Measurements from ENCODE around the gene TAS2R60.

Gene TAS2R60

GRCh38 chr7:143444063-143444782 is 970 bp downstream of the TAS2R60 start:
- no peak for DNase-seq (ENCODE audit: low spot score)

- DNase-seq (ENCODE audit: low spot score) = no peak
These were observed 1.5 kb downstream of the TAS2R60 start for GRCh38 chr7:143444785-143445184.

DNA sequence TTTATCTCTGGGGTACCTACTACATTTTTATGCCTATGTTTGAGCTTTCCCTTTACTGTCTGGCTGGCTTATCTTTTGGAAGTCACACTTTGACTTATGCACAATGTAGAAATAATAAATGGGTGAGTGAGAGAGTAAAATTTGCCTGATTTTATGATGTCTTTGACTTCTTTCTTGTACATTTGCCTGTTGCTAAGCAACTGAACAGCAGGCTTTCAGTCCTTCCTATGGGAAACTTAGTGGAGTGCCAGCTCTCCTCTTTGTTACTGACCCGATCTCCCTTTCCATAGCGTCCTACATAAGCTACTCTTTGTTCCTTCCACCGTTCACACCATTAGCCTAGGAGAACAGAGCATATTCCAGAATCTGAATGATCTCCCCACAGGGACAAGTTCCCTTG is 4.2 kb downstream of the TAS2R60 start:
- no peak for DNase-seq (ENCODE audit: low spot score)

- DNase-seq (ENCODE audit: low spot score) = no peak
These were observed 5.2 kb downstream of the TAS2R60 start for GRCh38 chr7:143448429-143448828.

GRCh38 chr7:143449793-143450192 is 6.5 kb downstream of the TAS2R60 start:
- DNase-seq (ENCODE audit: low spot score) = no peak

DNA sequence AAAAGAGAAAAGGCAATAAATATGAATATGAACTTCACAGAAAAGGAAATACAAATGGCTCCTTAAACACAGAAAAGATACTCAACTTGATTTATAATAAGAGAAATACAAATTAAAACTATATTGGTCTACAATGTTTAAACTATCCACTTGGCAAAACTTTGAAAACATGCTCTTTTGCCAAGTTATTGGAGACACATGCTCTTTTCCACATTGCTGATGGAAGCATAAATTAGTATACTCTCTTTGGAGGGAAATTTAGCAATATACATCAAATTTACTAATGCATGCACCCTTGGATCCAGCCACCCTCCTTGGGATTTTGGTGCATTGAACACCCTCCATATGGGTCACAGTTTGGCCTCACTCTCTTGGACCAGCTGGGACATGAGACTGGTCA is 7.9 kb downstream of the TAS2R60 start:
- DNase-seq (ENCODE audit: low spot score) = no peak

DNA sequence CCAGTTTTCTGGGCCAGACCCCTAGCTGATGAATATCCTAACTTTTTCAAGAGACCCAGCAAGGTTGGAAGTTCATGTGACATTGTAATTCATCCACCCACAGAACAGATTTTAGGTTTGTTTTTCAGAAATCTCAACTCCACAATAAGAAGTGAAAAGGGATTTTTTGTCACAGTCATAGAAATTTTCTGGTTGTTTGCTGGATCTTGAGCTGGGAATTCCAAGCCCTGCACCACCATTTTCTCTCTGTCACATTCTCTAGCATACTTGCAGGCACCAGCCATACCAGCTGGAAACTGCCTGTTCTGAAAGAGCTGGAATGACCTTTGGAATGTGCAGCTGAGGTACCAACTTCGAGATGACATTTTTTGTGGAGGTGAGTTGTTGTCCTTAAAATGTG is 8.5 kb downstream of the TAS2R60 start:
- no peak for DNase-seq (ENCODE audit: low spot score)

- no peak for DNase-seq (ENCODE audit: low spot score)
These were observed 9.2 kb downstream of the TAS2R60 start for GRCh38 chr7:143452495-143452894.

GRCh38 chr7:143454091-143454680 is 10.9 kb downstream of the TAS2R60 start:
- DNase-seq (ENCODE audit: low spot score) = no peak

DNA sequence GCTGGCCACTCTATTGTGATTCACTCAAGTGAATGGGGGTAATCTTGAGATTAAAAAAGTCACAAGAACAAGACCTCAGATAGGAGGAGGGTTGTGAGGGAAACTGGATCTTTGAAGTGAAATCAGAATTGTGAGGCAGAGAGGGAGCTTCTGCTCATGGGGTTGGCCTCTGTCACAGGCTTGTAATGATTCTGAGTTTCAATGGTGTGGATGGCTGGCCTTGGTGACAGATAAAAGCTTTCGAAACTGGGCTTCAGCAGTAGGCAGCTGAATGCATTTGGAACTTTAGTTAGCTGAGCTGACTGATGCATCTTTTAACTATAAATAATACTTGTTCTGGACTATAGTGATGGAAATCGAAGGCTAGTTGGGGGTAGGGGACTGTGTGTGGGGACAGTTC is 12.2 kb downstream of the TAS2R60 start:
- no peak for DNase-seq (ENCODE audit: low spot score)

GRCh38 chr7:143455942-143456341 is 12.7 kb downstream of the TAS2R60 start:
- DNase-seq (ENCODE audit: low spot score) = no peak

- no peak for DNase-seq (ENCODE audit: low spot score)
These were observed 13.9 kb downstream of the TAS2R60 start for GRCh38 chr7:143456992-143457793.

DNA sequence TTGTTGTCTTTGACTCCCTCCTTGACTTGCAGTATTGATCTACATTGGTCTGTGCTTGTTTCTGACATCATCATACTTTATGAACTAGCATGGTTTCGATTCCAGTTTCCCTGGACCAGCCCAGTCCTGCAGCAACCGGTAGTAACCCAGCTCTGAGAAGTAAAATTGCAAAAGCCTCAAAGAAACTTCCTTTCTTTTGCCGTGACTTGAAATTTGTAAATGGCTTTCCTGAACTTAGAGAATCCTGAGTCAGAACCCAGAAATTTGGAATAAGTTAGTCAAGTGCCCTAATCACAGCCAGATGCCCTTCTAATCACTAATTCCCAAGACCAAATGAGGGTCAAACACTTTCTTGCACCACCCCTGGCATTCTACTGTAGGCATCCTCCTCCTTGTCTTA is 15.0 kb downstream of the TAS2R60 start:
- DNase-seq (ENCODE audit: low spot score) = no peak

GRCh38 chr7:143458681-143459080 is 15.4 kb downstream of the TAS2R60 start:
- no peak for DNase-seq (ENCODE audit: low spot score)

GRCh38 chr7:143459359-143459758 is 16.1 kb downstream of the TAS2R60 start:
- no peak for DNase-seq (ENCODE audit: low spot score)

GRCh38 chr7:143460271-143460979 is 17.2 kb downstream of the TAS2R60 start:
- DNase-seq (ENCODE audit: low spot score) = no peak

GRCh38 chr7:143462045-143462444 is 18.8 kb downstream of the TAS2R60 start:
- DNase-seq (ENCODE audit: low spot score) = no peak

- no peak for DNase-seq (ENCODE audit: low spot score)
These were observed 20.3 kb downstream of the TAS2R60 start for GRCh38 chr7:143463556-143463955.

GRCh38 chr7:143463957-143464356 is 20.7 kb downstream of the TAS2R60 start:
- DNase-seq (ENCODE audit: low spot score) = no peak

- no peak for DNase-seq (ENCODE audit: low spot score)
These were observed 24.5 kb downstream of the TAS2R60 start for GRCh38 chr7:143467724-143468123.

DNA sequence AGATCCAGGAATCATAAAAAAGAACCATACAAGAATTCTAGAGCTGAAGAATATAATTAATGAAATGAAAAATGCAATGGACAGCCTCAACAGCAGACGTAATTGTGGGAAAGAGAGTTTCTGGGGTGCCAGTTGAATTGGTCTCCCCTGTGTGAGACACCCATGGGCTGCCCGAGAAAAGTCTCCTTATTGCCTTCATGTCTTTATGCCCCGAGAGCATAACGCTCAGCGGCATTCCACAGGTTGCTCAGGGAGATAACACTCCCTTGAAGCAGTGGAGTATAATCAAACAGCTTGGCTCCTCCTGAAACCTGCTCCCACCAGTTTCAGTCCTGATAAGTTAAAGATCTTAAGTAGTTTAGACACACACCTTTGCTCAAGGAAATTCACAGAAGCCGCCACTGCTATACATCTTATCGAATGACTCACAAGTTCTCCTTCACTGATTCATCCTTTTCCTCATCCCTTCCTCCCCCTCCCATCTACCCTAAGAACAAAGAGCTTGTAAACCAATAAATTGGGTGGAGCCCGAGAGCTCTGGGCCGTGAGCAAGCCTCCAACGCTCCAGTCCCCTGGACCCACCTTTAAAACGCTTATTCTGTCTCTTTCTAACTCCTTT is 28.9 kb downstream of the TAS2R60 start:
- DNase-seq (ENCODE audit: low spot score) = peak; percentile 49

DNA sequence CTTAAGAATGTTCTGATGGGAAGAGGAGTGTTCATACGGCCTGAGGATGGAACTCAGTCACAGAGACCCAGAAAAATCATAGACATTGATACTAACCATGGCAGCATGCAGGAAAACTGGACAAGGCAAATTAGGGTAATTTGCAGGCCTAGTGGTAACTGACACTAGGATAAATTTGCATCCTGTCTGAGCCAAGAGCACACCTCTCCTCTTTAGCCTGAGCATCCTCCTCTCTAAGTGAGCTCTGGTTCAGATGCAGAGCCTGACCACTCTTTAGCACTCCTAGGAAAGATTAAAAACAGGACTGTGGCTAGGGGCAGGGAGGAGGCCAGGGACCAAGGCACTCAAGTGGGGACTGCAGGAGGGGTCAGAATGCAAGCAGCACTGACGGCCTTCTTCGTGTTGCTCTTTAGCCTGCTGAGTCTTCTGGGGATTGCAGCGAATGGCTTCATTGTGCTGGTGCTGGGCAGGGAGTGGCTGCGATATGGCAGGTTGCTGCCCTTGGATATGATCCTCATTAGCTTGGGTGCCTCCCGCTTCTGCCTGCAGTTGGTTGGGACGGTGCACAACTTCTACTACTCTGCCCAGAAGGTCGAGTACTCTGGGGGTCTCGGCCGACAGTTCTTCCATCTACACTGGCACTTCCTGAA is 34.4 kb downstream of the TAS2R60 start, which contains the start of gene TAS2R41:
Gene TAS2R41, plus strand, starts transcription at position 373 of the 650 bp plus-strand sequence. Its CDS starts 0 bp downstream, at position 373.
- DNase-seq (ENCODE audit: low spot score) = no peak
